DND-41 (cell line): ENCODE measurements around the gene SNAI3.

ENCODE experiments used
- ATAC-seq: fragments of 200-7000 bp; cut with Tn5 transposase; 3 replicates; pipeline ENCODE4 v1.9.1; 2021; ENCODE audit warnings: low read depth; ENCODE audit not compliant: insufficient read depth
- DNase-seq: peaks from one replicate; pipeline ENCODE4 v3.0.0-alpha.2; 2020
- H2AFZ ChIP-seq: 2 replicates; pipeline ENCODE4 v1.6.0; 2012; ENCODE audit warnings: low read depth, low read length
- H3K27ac ChIP-seq: 2 replicates; pipeline ENCODE4 v1.5.1; 2012; ENCODE audit warnings: low read length, inconsistent platforms
- H3K27me3 ChIP-seq: fragments of 200-600 bp; sonication (generic); 2 replicates; pipeline ENCODE4 v1.6.0; 2012; ENCODE audit warnings: low read length, mild to moderate bottlenecking, inconsistent platforms; ENCODE audit not compliant: insufficient read depth, poor library complexity
- H3K36me3 ChIP-seq: 2 replicates; pipeline ENCODE4 v1.5.1; 2012; ENCODE audit warnings: low read length, inconsistent platforms; ENCODE audit not compliant: insufficient read depth
- H3K4me1 ChIP-seq: 2 replicates; pipeline ENCODE4 v1.5.1; 2012; ENCODE audit warnings: mild to moderate bottlenecking, low read length; ENCODE audit not compliant: insufficient read depth
- H3K4me2 ChIP-seq: 2 replicates; pipeline ENCODE4 v1.6.0; 2012; ENCODE audit warnings: mild to moderate bottlenecking, moderate library complexity, low read length, inconsistent platforms; ENCODE audit not compliant: insufficient read depth
- H3K4me3 ChIP-seq, 2 experiments: fragments of 200-600 bp in 1 of 2; shearing (Covaris generic) in 1 of 2; 2 replicates each; pipeline ENCODE4 v1.5.1; 2012 to 2016; ENCODE audit warnings: inconsistent platforms in 2 of 2, low read length in 2 of 2, mild to moderate bottlenecking in 2 of 2, low read depth in 1 of 2, moderate library complexity in 1 of 2
- H3K79me2 ChIP-seq: 2 replicates; pipeline ENCODE4 v1.6.0; 2012; ENCODE audit warnings: low read length, inconsistent platforms; ENCODE audit not compliant: insufficient read depth
- H3K9ac ChIP-seq: 2 replicates; pipeline ENCODE4 v1.6.0; 2012; ENCODE audit warnings: low read depth, mild to moderate bottlenecking, inconsistent platforms, low read length, moderate library complexity
- H3K9me3 ChIP-seq: 2 replicates; pipeline ENCODE4 v1.5.1; 2012; ENCODE audit warnings: low read length, moderate library complexity, mild to moderate bottlenecking, inconsistent platforms; ENCODE audit not compliant: insufficient read depth, severe bottlenecking
- H4K20me1 ChIP-seq: 2 replicates; pipeline ENCODE4 v1.6.0; 2012; ENCODE audit warnings: low read length; ENCODE audit not compliant: insufficient read depth
- CTCF ChIP-seq: IDR thresholded peaks from 2 replicates; pipeline ENCODE4 v1.5.1; 2012; ENCODE audit warnings: borderline replicate concordance, low read length, moderate library complexity, mild to moderate bottlenecking; ENCODE audit not compliant: poor library complexity, severe bottlenecking; ENCODE audit errors: extremely low read depth
- EZH2 ChIP-seq: IDR thresholded peaks from 3 replicates; pipeline ENCODE4 v1.6.1; 2012; ENCODE audit warnings: borderline replicate concordance, low read depth, mild to moderate bottlenecking, moderate library complexity, low read length, inconsistent platforms; ENCODE audit not compliant: severe bottlenecking

Gene SNAI3

GRCh38 chr16:88665148-88665547, 21.2 kb downstream of the SNAI3 start:
- Histone ChIP-seq H4K20me1 (no peaks in the 10 kb centered on the region), H3K27me3 (no peaks in the 10 kb centered on the region), H3K4me2 (no peak overlapping the region), H3K9me3 (no peaks in the 10 kb centered on the region), H3K4me3 (no peak overlapping the region), H3K9ac (no peak overlapping the region), H3K36me3 (0 out of 2 replicates have a peak, but pooled peaks cover 1% of the 10 kb centered on the region), H3K4me1 (peaks cover 23% of the 10 kb centered on the region), H3K27ac (no peak overlapping the region), H2AFZ (no peak overlapping the region), H3K79me2 (peaks cover 31% of the 10 kb centered on the region)
- ATAC-seq = no peak
- TF ChIP-seq EZH2 = no peak
- no peak for TF ChIP-seq CTCF
- DNase-seq = no peak

GRCh38 chr16:88662843-88663606, 23.3 kb downstream of the SNAI3 start, which contains the start of gene MVD:
Gene MVD, minus strand, starts transcription at chr16:88663091. Its CDS starts 11 bp downstream, at chr16:88663080.
- no peaks in the 10 kb centered on the region for H3K9me3 ChIP-seq
- H3K36me3 ChIP-seq = peaks cover 15% of the 10 kb centered on the region
- peak within 1 kb of the TSS; percentile 76 to 82 for H3K4me3 ChIP-seq
- DNase-seq (peak; percentile 96), ATAC-seq (peak; percentile 98)
- peak; percentile 28 for TF ChIP-seq CTCF
- no peak for TF ChIP-seq EZH2
- H4K20me1 ChIP-seq = peaks cover 15% of the 10 kb centered on the region
- H3K4me1 ChIP-seq = peaks cover 23% of the 10 kb centered on the region
- peak within 1 kb of the TSS; percentile 81 for H2AFZ ChIP-seq
- H3K27me3 ChIP-seq = no peaks in the 10 kb centered on the region
- peak within 1 kb of the TSS; percentile 83 for H3K27ac ChIP-seq
- H3K4me2 ChIP-seq = peak within 1 kb of the TSS; percentile 89
- peak within 1 kb of the TSS; percentile 78 for H3K9ac ChIP-seq
- peaks cover 52% of the 10 kb centered on the region for H3K79me2 ChIP-seq

- peaks cover 22% of the 10 kb centered on the region for H4K20me1 ChIP-seq
- peak overlapping the region; percentile 81 for H2AFZ ChIP-seq
- H3K9me3 ChIP-seq = no peaks in the 10 kb centered on the region
- peaks cover 59% of the 10 kb centered on the region for H3K79me2 ChIP-seq
- H3K4me1 ChIP-seq = peaks cover 23% of the 10 kb centered on the region
- H3K4me3 ChIP-seq = peak overlapping the region; percentile 76 to 82
- ATAC-seq (no peak), DNase-seq (peak; percentile 29)
- H3K4me2 ChIP-seq = peak overlapping the region; percentile 89
- peaks cover 22% of the 10 kb centered on the region for H3K36me3 ChIP-seq
- peak overlapping the region; percentile 78 for H3K9ac ChIP-seq
- peak overlapping the region; percentile 83 for H3K27ac ChIP-seq
- no peaks in the 10 kb centered on the region for H3K27me3 ChIP-seq
- no peak for TF ChIP-seq CTCF
- no peak for TF ChIP-seq EZH2
Measured at GRCh38 chr16:88662222-88662842, 24.0 kb downstream of the SNAI3 start.
